ENCODE data around the gene CARMIL1. TPM values are rescaled to one million over a fixed set of nuclear protein-coding genes. Genes with fewer than 3 reads are reported as not detected.

CARMIL1 gene
- total and polyA plus RNA-seq, 10 of the 15 experiments (the other 5 are each of a cell fraction or from before 2014, with no cell fraction given) = 6.4 to 18.1 (median 10.3) TPM

GRCh38 chr6:25497383-25498040, 218.3 kb downstream of the CARMIL1 start:
- ATAC-seq = no peak
- Histone ChIP-seq H3K4me1 (ENCODE audit: control insufficient read depth, insufficient read depth, low read length) (no peaks in the 10 kb centered on the region), H3K9me3 (replicated peaks; ENCODE audit: control insufficient read depth, insufficient read depth, low read length) (no peaks in the 10 kb centered on the region), H4K20me1 (ENCODE audit: control insufficient read depth, insufficient read depth) (no peaks in the 10 kb centered on the region), H3K36me3 (ENCODE audit: control insufficient read depth in 2 of 2, insufficient read depth in 2 of 2, low read length in 1 of 2) (no peaks in the 10 kb centered on the region), H2AFZ (ENCODE audit: control insufficient read depth, low read depth, low read length) (no peak overlapping the region), H3K27me3 (replicated peaks in 1 of 2; ENCODE audit: control insufficient read depth in 2 of 2, insufficient read depth in 2 of 2, low read length in 1 of 2) (no peaks in the 10 kb centered on the region), H3K9ac (ENCODE audit: control insufficient read depth, insufficient read depth, low read length) (no peak overlapping the region), H3K4me2 (ENCODE audit: control insufficient read depth, insufficient read depth) (no peak overlapping the region), H3K79me2 (ENCODE audit: control insufficient read depth, insufficient read depth, low read length) (no peaks in the 10 kb centered on the region), H3K4me3 (no peak overlapping the region), H3K27ac (ENCODE audit: control insufficient read depth, insufficient read depth) (no peak overlapping the region)
- no peak for DNase-seq (ENCODE audit: low read depth, low spot score)
- FAIRE-seq = no peak
- ChIA-PET RAD21 (ENCODE audit: unreplicated experiment) (interaction anchor here (2.0 kb wide), 1 partner anchor 232 kb away, joined by 8 read pairs; no protein-coding TSS in a partner anchor), POLR2A (interaction anchor here (0.6 kb wide), 1 partner anchor 208 kb away, joined by 4 read pairs; no protein-coding TSS in a partner anchor), SMC1A (ENCODE audit: uncharacterized antibody, unreplicated experiment) (interaction anchor here (1.3 to 3.9 kb wide), 3 partner anchors 144 to 232 kb away, joined by 3 to 30 read pairs (median 4); no protein-coding TSS in a partner anchor), CTCF (interaction anchor here (2.4 to 14.5 kb wide), 2 partner anchors 60 to 223 kb away, joined by 8 to 362 read pairs; partner anchors contain the start of gene CARMIL1)
- 52% methylated on average over 8 of the region's 8 CpGs for WGBS (ENCODE audit: insufficient coverage, insufficient replicate concordance, low lambda C conversion rate, missing lambda C conversion rate)
- intact Hi-C loops (cut with micrococcal nuclease; ENCODE audit: unreplicated experiment) (no loop called here), in situ Hi-C loops (cut with MboI) (no loop called here)
- BruUV-seq (replicated peaks) = no TSS peak
- TF ChIP-seq BHLHE40 (IDR thresholded peaks at IDR 0.05; ENCODE audit: borderline replicate concordance in 1 of 2, low read depth in 2 of 2, low read length in 1 of 2) (no peak), DPF2 (IDR thresholded peaks at IDR 0.05) (no peak), JUND (IDR thresholded peaks at IDR 0.05; ENCODE audit: low read depth, low read length) (no peak), ZZZ3 (IDR thresholded peaks at IDR 0.05; ENCODE audit: control insufficient read depth, insufficient read length, low read depth) (no peak), TBL1XR1 (IDR thresholded peaks at IDR 0.05; ENCODE audit: low read depth, low read length) (no peak), HDAC2 (IDR thresholded peaks at IDR 0.05) (no peak), ZSCAN29 (IDR thresholded peaks at IDR 0.05) (no peak), TCF3 (IDR thresholded peaks at IDR 0.05; ENCODE audit: borderline replicate concordance, insufficient read depth, low read depth, low read length) (no peak), ZNF384 (IDR thresholded peaks at IDR 0.05; ENCODE audit: borderline replicate concordance, low read depth, low read length) (no peak), SMAD5 (IDR thresholded peaks at IDR 0.05; ENCODE audit: low read depth) (no peak), RBBP5 (conservative IDR thresholded peaks at IDR 0.05) (no peak), CEBPB (IDR thresholded peaks at IDR 0.05; ENCODE audit: borderline replicate concordance in 1 of 2, low read depth in 2 of 2, low read length in 2 of 2) (no peak), RAD51 (IDR thresholded peaks at IDR 0.05) (no peak), FOS (IDR thresholded peaks at IDR 0.05; ENCODE audit: borderline replicate concordance, extremely low read depth, insufficient read length) (no peak), RFX5 (IDR thresholded peaks at IDR 0.05; ENCODE audit: low read depth, low read length) (no peak), ASH2L (IDR thresholded peaks at IDR 0.05; ENCODE audit: borderline replicate concordance, low read depth) (no peak), CREM (IDR thresholded peaks at IDR 0.05; ENCODE audit: low read depth) (no peak)
- TF ChIP-seq, protein P1, sequence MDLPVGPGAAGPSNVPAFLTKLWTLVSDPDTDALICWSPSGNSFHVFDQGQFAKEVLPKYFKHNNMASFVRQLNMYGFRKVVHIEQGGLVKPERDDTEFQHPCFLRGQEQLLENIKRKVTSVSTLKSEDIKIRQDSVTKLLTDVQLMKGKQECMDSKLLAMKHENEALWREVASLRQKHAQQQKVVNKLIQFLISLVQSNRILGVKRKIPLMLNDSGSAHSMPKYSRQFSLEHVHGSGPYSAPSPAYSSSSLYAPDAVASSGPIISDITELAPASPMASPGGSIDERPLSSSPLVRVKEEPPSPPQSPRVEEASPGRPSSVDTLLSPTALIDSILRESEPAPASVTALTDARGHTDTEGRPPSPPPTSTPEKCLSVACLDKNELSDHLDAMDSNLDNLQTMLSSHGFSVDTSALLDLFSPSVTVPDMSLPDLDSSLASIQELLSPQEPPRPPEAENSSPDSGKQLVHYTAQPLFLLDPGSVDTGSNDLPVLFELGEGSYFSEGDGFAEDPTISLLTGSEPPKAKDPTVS (IDR thresholded peaks at IDR 0.05; ENCODE audit: low read depth, low read length) = no peak
- TF ChIP-seq, protein P2, sequence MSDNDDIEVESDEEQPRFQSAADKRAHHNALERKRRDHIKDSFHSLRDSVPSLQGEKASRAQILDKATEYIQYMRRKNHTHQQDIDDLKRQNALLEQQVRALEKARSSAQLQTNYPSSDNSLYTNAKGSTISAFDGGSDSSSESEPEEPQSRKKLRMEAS (IDR thresholded peaks at IDR 0.05; ENCODE audit: low read depth, low read length) = no peak
